ENCODE data around the gene DDC. TPM values are rescaled to one million over a fixed set of nuclear protein-coding genes. Genes with fewer than 3 reads are reported as not detected.

DDC gene
- total RNA-seq, 1 donor from 2014 or later = not detected

- no peak for TF ChIP-seq CTCF (IDR thresholded peaks at IDR 0.05)
- H3K36me3 Mint-ChIP-seq (ENCODE audit: low read depth) = peaks cover 3% of the 10 kb centered on the region
- H3K27me3 Mint-ChIP-seq (ENCODE audit: low read depth) = peaks cover 38% of the 10 kb centered on the region
- no peak overlapping the region for H3K4me3 Mint-ChIP-seq (ENCODE audit: unreplicated experiment)
- DNase-seq (ENCODE audit: low spot score) = no peak
- no peak overlapping the region for H3K27ac Mint-ChIP-seq (ENCODE audit: unreplicated experiment)
- H3K9me3 Mint-ChIP-seq (ENCODE audit: low read depth) = peaks cover 4% of the 10 kb centered on the region
- H3K4me1 Mint-ChIP-seq (ENCODE audit: low read depth) = peaks cover 11% of the 10 kb centered on the region
Measured at GRCh38 chr7:50496569-50496968, 68.6 kb downstream of the DDC start.

GRCh38 chr7:50495746-50496145, 69.5 kb downstream of the DDC start:
- Mint-ChIP-seq H3K4me1 (ENCODE audit: low read depth) (peaks cover 6% of the 10 kb centered on the region), H3K27ac (ENCODE audit: unreplicated experiment) (no peak overlapping the region), H3K4me3 (ENCODE audit: unreplicated experiment) (no peak overlapping the region), H3K27me3 (ENCODE audit: low read depth) (peaks cover 42% of the 10 kb centered on the region), H3K9me3 (ENCODE audit: low read depth) (no peaks in the 10 kb centered on the region), H3K36me3 (ENCODE audit: low read depth) (no peaks in the 10 kb centered on the region)
- no peak for DNase-seq (ENCODE audit: low spot score)
- no peak for TF ChIP-seq CTCF (IDR thresholded peaks at IDR 0.05)

GRCh38 chr7:50492770-50493519, 72.3 kb downstream of the DDC start:
- Mint-ChIP-seq H3K4me3 (ENCODE audit: unreplicated experiment) (no peak overlapping the region), H3K9me3 (ENCODE audit: low read depth) (no peaks in the 10 kb centered on the region), H3K27ac (ENCODE audit: unreplicated experiment) (no peak overlapping the region), H3K4me1 (ENCODE audit: low read depth) (peaks cover 6% of the 10 kb centered on the region), H3K36me3 (ENCODE audit: low read depth) (no peaks in the 10 kb centered on the region), H3K27me3 (ENCODE audit: low read depth) (peaks cover 34% of the 10 kb centered on the region)
- DNase-seq (ENCODE audit: low spot score) = no peak
- TF ChIP-seq CTCF (IDR thresholded peaks at IDR 0.05) = no peak

GRCh38 chr7:50491943-50492342, 73.3 kb downstream of the DDC start:
- no peak for TF ChIP-seq CTCF (IDR thresholded peaks at IDR 0.05)
- H3K27ac Mint-ChIP-seq (ENCODE audit: unreplicated experiment) = no peak overlapping the region
- no peak overlapping the region for H3K4me3 Mint-ChIP-seq (ENCODE audit: unreplicated experiment)
- H3K9me3 Mint-ChIP-seq (ENCODE audit: low read depth) = no peaks in the 10 kb centered on the region
- peaks cover 27% of the 10 kb centered on the region for H3K27me3 Mint-ChIP-seq (ENCODE audit: low read depth)
- H3K36me3 Mint-ChIP-seq (ENCODE audit: low read depth) = no peaks in the 10 kb centered on the region
- DNase-seq (ENCODE audit: low spot score) = no peak
- peaks cover 3% of the 10 kb centered on the region for H3K4me1 Mint-ChIP-seq (ENCODE audit: low read depth)

GRCh38 chr7:50491209-50491608, 74.0 kb downstream of the DDC start:
- no peak overlapping the region for H3K4me3 Mint-ChIP-seq (ENCODE audit: unreplicated experiment)
- H3K9me3 Mint-ChIP-seq (ENCODE audit: low read depth) = no peaks in the 10 kb centered on the region
- DNase-seq (ENCODE audit: low spot score) = no peak
- no peaks in the 10 kb centered on the region for H3K36me3 Mint-ChIP-seq (ENCODE audit: low read depth)
- peaks cover 29% of the 10 kb centered on the region for H3K27me3 Mint-ChIP-seq (ENCODE audit: low read depth)
- no peak for TF ChIP-seq CTCF (IDR thresholded peaks at IDR 0.05)
- no peaks in the 10 kb centered on the region for H3K4me1 Mint-ChIP-seq (ENCODE audit: low read depth)
- H3K27ac Mint-ChIP-seq (ENCODE audit: unreplicated experiment) = no peak overlapping the region
